Measurements from ENCODE around the gene COL5A1. TPM values are rescaled to one million over a fixed set of nuclear protein-coding genes. Genes with fewer than 3 reads are reported as not detected.
A peak's percentile ranks its signal among the peaks of the same experiment; 100 is the strongest.

The COL5A1 gene
- total RNA-seq, 1 experiment from 2014 or later: 9.5 TPM

- no peak overlapping the region for H3K56ac ChIP-seq (ENCODE audit: insufficient read length, low read depth, low read length)
- no peak overlapping the region for H3T11ph ChIP-seq (ENCODE audit: low read length)
- Mint-ChIP-seq H3K4me3 (no peak overlapping the region; a peak in 1 of 5 replicates), H3K27ac (peak overlapping the region in 1 of 3 experiments; percentile 56; a peak in 1 of 7 replicates), H3K9me3 (no peaks in the 10 kb centered on the region), H3K27me3 (ENCODE audit: low read depth) (peaks cover 2% of the 10 kb centered on the region; the same call in 1 of the 2 replicates), H3K36me3 (ENCODE audit: insufficient read depth in 1 of 3, low read depth in 3 of 3) (no peaks in the 10 kb centered on the region; a peak in 2 of 7 replicates), H3K4me1 (peaks cover 5 to 6% of the 10 kb centered on the region in 2 experiments)
- no peaks in the 10 kb centered on the region for H3K4me1 ChIP-seq (ENCODE audit: insufficient read depth, low read length)
- H4K20me1 ChIP-seq (ENCODE audit: control insufficient read depth, insufficient read depth, insufficient read length): no peaks in the 10 kb centered on the region
- H3K27me3 ChIP-seq (ENCODE audit: insufficient read depth, low read length): no peaks in the 10 kb centered on the region
- no peak overlapping the region for H3K18ac ChIP-seq (ENCODE audit: insufficient read length, low read depth, low read length)
- DNase-seq: peak; percentile 77
- H3K23ac ChIP-seq (ENCODE audit: insufficient read length, low read depth, low read length): no peak overlapping the region
- no peaks in the 10 kb centered on the region for H3K79me1 ChIP-seq (ENCODE audit: insufficient read depth, low read depth, low read length, poor library complexity, severe bottlenecking)
- no peak overlapping the region for H3K14ac ChIP-seq (ENCODE audit: insufficient read depth, low read length)
- peak; percentile 91 for TF ChIP-seq CTCF (conservative IDR thresholded peaks at IDR 0.05)
- no peak overlapping the region for H4K8ac ChIP-seq (replicated peaks; ENCODE audit: insufficient read length, low read depth, low read length)
- no peak overlapping the region for H2BK15ac ChIP-seq (ENCODE audit: low read depth, low read length)
- no peak overlapping the region for H3K27ac ChIP-seq (ENCODE audit: insufficient read length, low read depth, low read length)
- no peak overlapping the region for H4K5ac ChIP-seq (ENCODE audit: insufficient read length, low read depth, low read length)
- no CpG with 5 or more reads among the region's 31 CpGs for WGBS (ENCODE audit: extremely low coverage, insufficient read length, low lambda C conversion rate)
- H2AK5ac ChIP-seq (ENCODE audit: insufficient read length, low read length): no peak overlapping the region
- H3K79me2 ChIP-seq (ENCODE audit: insufficient read depth, low read length): no peaks in the 10 kb centered on the region
- no peak overlapping the region for H2BK5ac ChIP-seq (ENCODE audit: insufficient read length, low read length)
- no peak overlapping the region for H3K9ac ChIP-seq (ENCODE audit: extremely low read depth, insufficient read length, low read length)
- no peak overlapping the region for H2BK12ac ChIP-seq (ENCODE audit: insufficient read length, low read depth, low read length)
- no peak overlapping the region for H3K4me2 ChIP-seq (ENCODE audit: insufficient read depth, insufficient read length, low read length)
- H2AFZ ChIP-seq (ENCODE audit: low read length): no peak overlapping the region
- no peak overlapping the region; the same call in 1 of the 2 replicates for H3K4ac ChIP-seq (ENCODE audit: low read depth, low read length)
- H3K23me2 ChIP-seq (ENCODE audit: insufficient read length, low read depth, low read length, poor library complexity, severe bottlenecking): no peaks in the 10 kb centered on the region
- H3K9me3 ChIP-seq (ENCODE audit: control insufficient read depth, low read depth, low read length): no peaks in the 10 kb centered on the region
- no peak overlapping the region for H2BK120ac ChIP-seq (ENCODE audit: low read depth, low read length, poor library complexity, severe bottlenecking)
- H4K91ac ChIP-seq (ENCODE audit: insufficient read length, low read depth, low read length): no peak overlapping the region
- no peak overlapping the region for H2BK20ac ChIP-seq (ENCODE audit: low read depth, low read length, poor library complexity, severe bottlenecking)
Measured at GRCh38 chr9:134738869-134739659, 97.5 kb downstream of the COL5A1 start.
